Measurements from ENCODE around the gene MFAP4. TPM values are rescaled to one million over a fixed set of nuclear protein-coding genes. Genes with fewer than 3 reads are reported as not detected.

The MFAP4 gene
- total RNA-seq, 1 experiment from 2014 or later: not detected

GRCh38 chr17:19385521-19385983 is 1.4 kb downstream of the MFAP4 start:
- peaks cover 13% of the 10 kb centered on the region; the same call in 1 of the 2 replicates for H3K4me1 ChIP-seq (ENCODE audit: insufficient read depth, low read length)
- H3K4me3 ChIP-seq (ENCODE audit: low read length): no peak overlapping the region
- no peaks in the 10 kb centered on the region for H3F3A ChIP-seq (ENCODE audit: low read length, unreplicated experiment)
- TF ChIP-seq EZH2phosphoT487 (IDR thresholded peaks at IDR 0.05; ENCODE audit: borderline replicate concordance, low read length): no peak
- no peak for TF ChIP-seq CTCF (conservative IDR thresholded peaks at IDR 0.05; ENCODE audit: low read depth, low read length)
- no peak for TF ChIP-seq EZH2 (IDR thresholded peaks at IDR 0.05; ENCODE audit: low read length, unreplicated experiment)
- H2AFZ ChIP-seq (ENCODE audit: low read length): no peak overlapping the region
- DNase-seq: no peak
- CTCF ChIA-PET: no interaction called here
- POLR2A ChIA-PET (ENCODE audit: unreplicated experiment): no interaction called here
- no peak overlapping the region for H3K4me2 ChIP-seq (ENCODE audit: low read length)
- H3K36me3 ChIP-seq (ENCODE audit: low read depth, low read length): peaks cover 19% of the 10 kb centered on the region
- no peak for ATAC-seq
- peaks cover 8% of the 10 kb centered on the region; the same call in 1 of the 2 replicates for H3K79me2 ChIP-seq (ENCODE audit: low read length)
- H3K27ac ChIP-seq (ENCODE audit: low read length): no peak overlapping the region
- H3K9me2 ChIP-seq (replicated peaks; ENCODE audit: low read length): no peaks in the 10 kb centered on the region
- no peaks in the 10 kb centered on the region for H3K9me3 ChIP-seq (ENCODE audit: low read length)
- no peaks in the 10 kb centered on the region for H3K27me3 ChIP-seq (ENCODE audit: low read length)
- intact Hi-C loops (cut with micrococcal nuclease): no loop called here
- H4K20me1 ChIP-seq (ENCODE audit: low read length): no peaks in the 10 kb centered on the region
- no TSS peak for BruUV-seq (replicated peaks)
- no peak overlapping the region for H3K9ac ChIP-seq (ENCODE audit: low read length)

GRCh38 chr17:19384723-19385391 is 2.1 kb downstream of the MFAP4 start:
- CTCF ChIA-PET: no interaction called here
- Histone ChIP-seq H3K27ac (ENCODE audit: low read length) (no peak overlapping the region), H3K27me3 (ENCODE audit: low read length) (no peaks in the 10 kb centered on the region), H4K20me1 (ENCODE audit: low read length) (no peaks in the 10 kb centered on the region), H2AFZ (ENCODE audit: low read length) (no peak overlapping the region), H3K4me1 (ENCODE audit: insufficient read depth, low read length) (peaks cover 13% of the 10 kb centered on the region; the same call in 1 of the 2 replicates), H3K79me2 (ENCODE audit: low read length) (peaks cover 14% of the 10 kb centered on the region), H3K4me3 (ENCODE audit: low read length) (no peak overlapping the region), H3K9me3 (ENCODE audit: low read length) (no peaks in the 10 kb centered on the region), H3K4me2 (ENCODE audit: low read length) (no peak overlapping the region), H3F3A (ENCODE audit: low read length, unreplicated experiment) (no peaks in the 10 kb centered on the region), H3K36me3 (ENCODE audit: low read depth, low read length) (peaks cover 26% of the 10 kb centered on the region), H3K9me2 (replicated peaks; ENCODE audit: low read length) (no peaks in the 10 kb centered on the region), H3K9ac (ENCODE audit: low read length) (no peak overlapping the region)
- DNase-seq: no peak
- no peak for ATAC-seq
- no TSS peak for BruUV-seq (replicated peaks)
- POLR2A ChIA-PET (ENCODE audit: unreplicated experiment): no interaction called here
- TF ChIP-seq EZH2phosphoT487 (IDR thresholded peaks at IDR 0.05; ENCODE audit: borderline replicate concordance, low read length) (no peak), EZH2 (IDR thresholded peaks at IDR 0.05; ENCODE audit: low read length, unreplicated experiment) (no peak), CTCF (conservative IDR thresholded peaks at IDR 0.05; ENCODE audit: low read depth, low read length) (no peak)
- intact Hi-C loops (cut with micrococcal nuclease): no loop called here

GRCh38 chr17:19383681-19384470 is 3.1 kb downstream of the MFAP4 start:
- H3F3A ChIP-seq (ENCODE audit: low read length, unreplicated experiment): no peaks in the 10 kb centered on the region
- H3K9ac ChIP-seq (ENCODE audit: low read length): no peak overlapping the region
- H3K27me3 ChIP-seq (ENCODE audit: low read length): no peaks in the 10 kb centered on the region
- ATAC-seq (no peak), DNase-seq (no peak)
- POLR2A ChIA-PET (ENCODE audit: unreplicated experiment): no interaction called here
- peaks cover 30% of the 10 kb centered on the region for H3K36me3 ChIP-seq (ENCODE audit: low read depth, low read length)
- H3K4me1 ChIP-seq (ENCODE audit: insufficient read depth, low read length): peaks cover 22% of the 10 kb centered on the region
- BruUV-seq (replicated peaks): no TSS peak
- H3K9me3 ChIP-seq (ENCODE audit: low read length): no peaks in the 10 kb centered on the region
- H3K4me2 ChIP-seq (ENCODE audit: low read length): no peak overlapping the region
- intact Hi-C loops (cut with micrococcal nuclease): no loop called here
- CTCF ChIA-PET: no interaction called here
- peaks cover 24% of the 10 kb centered on the region for H3K79me2 ChIP-seq (ENCODE audit: low read length)
- H3K9me2 ChIP-seq (replicated peaks; ENCODE audit: low read length): no peaks in the 10 kb centered on the region
- TF ChIP-seq CTCF (conservative IDR thresholded peaks at IDR 0.05; ENCODE audit: low read depth, low read length) (no peak), EZH2 (IDR thresholded peaks at IDR 0.05; ENCODE audit: low read length, unreplicated experiment) (no peak), EZH2phosphoT487 (IDR thresholded peaks at IDR 0.05; ENCODE audit: borderline replicate concordance, low read length) (no peak)
- H2AFZ ChIP-seq (ENCODE audit: low read length): no peak overlapping the region
- no peaks in the 10 kb centered on the region for H4K20me1 ChIP-seq (ENCODE audit: low read length)
- no peak overlapping the region for H3K4me3 ChIP-seq (ENCODE audit: low read length)
- H3K27ac ChIP-seq (ENCODE audit: low read length): no peak overlapping the region
